H1 (cell line): Measurements from ENCODE around the gene GALNTL6. TPM values are rescaled to one million over a fixed set of nuclear protein-coding genes. Genes with fewer than 3 reads are reported as not detected.

Experiments used
- ATF3 ChIP-seq: IDR thresholded peaks from 2 replicates; pipeline ENCODE4 v1.6.1; 2011; ENCODE audit warnings: low read depth, mild to moderate bottlenecking, low read length; ENCODE audit not compliant: insufficient read depth
- GTF2F1 ChIP-seq: IDR thresholded peaks from 2 replicates; pipeline ENCODE4 v1.6.1; 2012; ENCODE audit warnings: low read depth, low read length, improper control_type of control experiment, borderline replicate concordance
- polyA plus RNA-seq, 7 experiments: library from polyadenylated mRNA; depleted of rRNA in 3 of 7; stranded (reverse) in 5 of 7; unstranded in 2 of 7; fragments of >200 nt in 5 of 7; fragments of 200-250 nt in 2 of 7; gene quantifications; 1 replicate in 5 of 7; 2 replicates in 1 of 7; 4 replicates in 1 of 7; pipeline versions ENCODE4 v1.2.1 to v1.2.3, GENCODE V29; 2011 to 2013; ENCODE audit warnings: missing spikeins in 2 of 7, mixed read lengths in 2 of 7
- total RNA-seq: library from RNA; stranded (reverse); fragmentation: NEBNext Ultra II Directional; extraction: Animal tissue kit (Norgen Biotek cat#: 25700); gene quantifications from 2 replicates; pipeline ENCODE4 v1.2.1, GENCODE V29; 2021

The GALNTL6 gene
- total and polyA plus RNA-seq, 2 of the 8 experiments (the other 6 are each of a cell fraction or from before 2014, with no cell fraction given): 0.03 to 0.32 TPM

DNA sequence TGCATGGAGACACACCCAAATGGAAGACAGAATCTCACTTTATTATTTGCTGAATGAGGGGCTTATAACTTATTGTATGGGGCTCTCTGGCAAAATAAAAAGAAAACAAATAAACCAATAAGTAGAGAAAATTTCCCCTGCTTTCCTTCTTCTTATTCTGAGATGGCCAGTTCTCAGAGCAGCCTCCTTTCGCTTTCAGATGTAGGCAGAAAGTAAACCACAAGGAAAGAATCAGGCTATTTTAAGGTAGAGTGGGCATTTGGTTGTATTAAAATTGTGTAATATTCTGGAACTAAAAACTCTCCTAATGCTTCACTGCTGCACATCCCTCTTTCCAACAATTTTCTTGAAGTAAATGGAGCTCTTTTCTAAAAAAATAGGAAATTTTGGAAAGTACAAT lies 241.8 kb downstream of the GALNTL6 start (continued):
- TF ChIP-seq ATF3: no peak
- no peak for TF ChIP-seq GTF2F1
